HCT116 (cell line): ENCODE results near the gene TOLLIP. TPM values are rescaled to one million over a fixed set of nuclear protein-coding genes. Genes with fewer than 3 reads are reported as not detected.

ENCODE experiments used
- ATAC-seq: fragments of 200-7000 bp; cut with Tn5 transposase; 2 replicates; pipeline ENCODE4 v1.9.1; 2020; ENCODE audit warnings: mild to moderate bottlenecking, moderate library complexity
- BruUV-seq: library from RNA; stranded (reverse); fragments of 400-500 nt; replicated peaks from 2 replicates; lab custom pipeline; 2021; lab: Mats Ljungman, UMichigan
- CTCF ChIA-PET: fragments of 300-600 bp; sonication (Branson Sonifier 250); formaldehyde crosslinking; loops from one replicate; lab custom pipeline; 2021; ENCODE audit warnings: antibody characterized with exemption; lab: Charles Lee
- POLR2A ChIA-PET: fragments of 300-600, 350-600 bp; sonication (Branson Sonifier 250); formaldehyde crosslinking; loops from one replicate; lab custom pipeline; 2021; ENCODE audit warnings: antibody characterized with exemption; lab: Charles Lee
- RAD21 ChIA-PET, 2 experiments: fragments of 300-600 bp; sonication (Branson Sonifier 250); formaldehyde crosslinking; loops; one replicate each; lab custom pipeline; 2023; ENCODE audit warnings: low total read pairs in 2 of 2; ENCODE audit not compliant: uncharacterized antibody in 2 of 2, unreplicated experiment in 2 of 2, low non-redundant PET in 1 of 2; lab: Charles Lee
- DNase-seq: peaks from one replicate; pipeline ENCODE4 v3.0.0-alpha.2; 2010; ENCODE audit warnings: low read depth, low spot score
- H2AFZ ChIP-seq: fragments of 200-600 bp; shearing (Covaris generic), sonication (generic); 2 replicates; pipeline ENCODE4 v1.6.1; 2017; ENCODE audit warnings: low read depth, mixed run types, mixed read lengths, antibody characterized with exemption, low read length; ENCODE audit not compliant: poor library complexity, severe bottlenecking
- H3K27ac ChIP-seq: 2 replicates; pipeline ENCODE4 v1.5.1; 2012; ENCODE audit warnings: low read depth, low read length
- H3K27me3 ChIP-seq: fragments of 200-600 bp; sonication (generic); 2 replicates; pipeline ENCODE4 v1.6.1; 2016; ENCODE audit warnings: mixed run types, low read length, mixed read lengths; ENCODE audit not compliant: insufficient read depth
- H3K36me3 ChIP-seq, 2 experiments: fragments of 200-500 bp in 1 of 2; fragments of 200-600 bp in 1 of 2; sonication (Bioruptor generic) in 1 of 2; sonication (generic) in 1 of 2; 2 replicates each; pipeline versions ENCODE4 v1.5.1 to v1.6.1; 2014 to 2016; ENCODE audit warnings: low read length in 2 of 2, inconsistent platforms in 1 of 2, mixed read lengths in 1 of 2, mixed run types in 1 of 2; ENCODE audit not compliant: insufficient read depth in 2 of 2, control insufficient read depth in 1 of 2
- H3K4me1 ChIP-seq, 2 experiments: fragments of 200-600 bp in 1 of 2; sonication (generic) in 1 of 2; 2 replicates each; pipeline versions ENCODE4 v1.5.1 to v1.6.1; 2012 to 2017; ENCODE audit warnings: low read length in 2 of 2, inconsistent platforms in 1 of 2, mild to moderate bottlenecking in 1 of 2, mixed read lengths in 1 of 2, mixed run types in 1 of 2, moderate library complexity in 1 of 2; ENCODE audit not compliant: insufficient read depth in 2 of 2, control insufficient read depth in 1 of 2
- H3K4me2 ChIP-seq: fragments of 200-600 bp; sonication (generic); 2 replicates; pipeline ENCODE4 v1.6.1; 2017; ENCODE audit warnings: mixed run types, low read length, mixed read lengths
- H3K4me3 ChIP-seq, 2 experiments: fragments of 200-600 bp in 1 of 2; sonication (generic) in 1 of 2; replicated peaks in 1 of 2; 2 replicates each; pipeline ENCODE4 v1.5.1; 2011 to 2016; ENCODE audit warnings: low read length in 2 of 2, control low read depth in 1 of 2, low read depth in 1 of 2, mild to moderate bottlenecking in 1 of 2, mixed read lengths in 1 of 2, mixed run types in 1 of 2
- H3K79me2 ChIP-seq: fragments of 200-600 bp; sonication (generic); 2 replicates; pipeline ENCODE4 v1.6.1; 2017; ENCODE audit warnings: mild to moderate bottlenecking, mixed run types, low read length, moderate library complexity, mixed read lengths; ENCODE audit not compliant: insufficient read depth
- H3K9ac ChIP-seq: fragments of 200-600 bp; sonication (generic); 2 replicates; pipeline ENCODE4 v1.6.1; 2016; ENCODE audit warnings: low read length, mixed read lengths
- H3K9me2 ChIP-seq: fragments of 200-600 bp; sonication (generic), shearing (Covaris generic); 2 replicates; pipeline ENCODE4 v1.6.1; 2017; ENCODE audit warnings: mixed run types, mild to moderate bottlenecking, moderate library complexity; ENCODE audit not compliant: insufficient read depth
- H3K9me3 ChIP-seq, 2 experiments: fragments of 200-500 bp in 1 of 2; fragments of 200-600 bp in 1 of 2; sonication (Bioruptor generic) in 1 of 2; sonication (generic) in 1 of 2; 2 replicates each; pipeline ENCODE4 v1.6.1; 2014 to 2017; ENCODE audit warnings: low read length in 2 of 2, mixed read lengths in 2 of 2, inconsistent platforms in 1 of 2, low read depth in 1 of 2, mild to moderate bottlenecking in 1 of 2, mixed run types in 1 of 2, moderate library complexity in 1 of 2; ENCODE audit not compliant: control insufficient read depth in 1 of 2, insufficient read depth in 1 of 2
- H4K20me1 ChIP-seq: fragments of 200-600 bp; sonication (generic), shearing (Covaris generic); 2 replicates; pipeline ENCODE4 v1.6.1; 2017; ENCODE audit warnings: mixed run types, mild to moderate bottlenecking, moderate library complexity; ENCODE audit not compliant: insufficient read depth
- ATF3 ChIP-seq: IDR thresholded peaks from 2 replicates; pipeline ENCODE4 v1.6.1; 2012
- CBX3 ChIP-seq: IDR thresholded peaks from 2 replicates; pipeline ENCODE4 v1.6.1; 2012; ENCODE audit warnings: low read depth
- CEBPB ChIP-seq: IDR thresholded peaks from 2 replicates; pipeline ENCODE4 v1.6.1; 2012; ENCODE audit warnings: low read depth
- EZH2 ChIP-seq: fragments of 200-600 bp; sonication (generic); IDR thresholded peaks from 2 replicates; pipeline ENCODE4 v1.6.1; 2017; ENCODE audit warnings: antibody characterized with exemption, mixed run types
- FOSL1 ChIP-seq: IDR thresholded peaks from 2 replicates; pipeline ENCODE4 v1.6.1; 2012; ENCODE audit warnings: low read depth
- JUND ChIP-seq: IDR thresholded peaks from 2 replicates; pipeline ENCODE4 v1.6.1; 2012
- POLR2AphosphoS5 ChIP-seq: IDR thresholded peaks from 2 replicates; pipeline ENCODE4 v1.6.1; 2011; ENCODE audit warnings: mild to moderate bottlenecking, low read depth, low read length, moderate library complexity
- SIN3A ChIP-seq: IDR thresholded peaks from 2 replicates; pipeline ENCODE4 v1.6.1; 2012; ENCODE audit warnings: low read depth
- SRF ChIP-seq: IDR thresholded peaks from 2 replicates; pipeline ENCODE4 v1.6.1; 2012; ENCODE audit warnings: low read depth
- ZFX ChIP-seq: fragments of 450-650 bp; IDR thresholded peaks from 2 replicates; pipeline ENCODE4 v1.6.1; 2017
- ZNF274 ChIP-seq: fragments of 200-500 bp; sonication (Bioruptor generic); IDR thresholded peaks from 2 replicates; pipeline ENCODE4 v1.6.1; 2014; ENCODE audit warnings: mild to moderate bottlenecking, low read depth, low read length, inconsistent platforms
- intact Hi-C: fragments of 100-400 bp; cut with micrococcal nuclease; formaldehyde crosslinking; loops from 2 replicates; pipeline ENCODE4 v1.10.0; 2022
- total RNA-seq: library from RNA; stranded (reverse); gene quantifications from one replicate; pipeline ENCODE4 v1.2.1, GENCODE V29; 2021; ENCODE audit not compliant: unreplicated experiment

The TOLLIP gene
- total RNA-seq, 1 experiment from 2014 or later = 28.5 TPM

GRCh38 chr11:1271406-1271805, 38.0 kb downstream of the TOLLIP start:
- CTCF ChIA-PET = no interaction called here
- POLR2A ChIA-PET = no interaction called here
- no peaks in the 10 kb centered on the region for H3K4me1 ChIP-seq
- no peak overlapping the region for H3K27ac ChIP-seq
- no peaks in the 10 kb centered on the region for H4K20me1 ChIP-seq
- H3K9me2 ChIP-seq = no peaks in the 10 kb centered on the region
- BruUV-seq = no TSS peak
- H3K36me3 ChIP-seq = no peaks in the 10 kb centered on the region
- DNase-seq (no peak), ATAC-seq (no peak)
- no peak overlapping the region for H2AFZ ChIP-seq
- intact Hi-C loops = no loop called here
- no peak for TF ChIP-seq CEBPB
- no peak for TF ChIP-seq POLR2AphosphoS5
- no peak for TF ChIP-seq SIN3A
- TF ChIP-seq ZFX = no peak
- TF ChIP-seq ZNF274 = no peak
- no peak for TF ChIP-seq FOSL1
- no peak for TF ChIP-seq SRF
- TF ChIP-seq CBX3 = no peak
- no peak for TF ChIP-seq JUND
- no peak overlapping the region for H3K4me3 ChIP-seq
- no peaks in the 10 kb centered on the region for H3K79me2 ChIP-seq
- no peaks in the 10 kb centered on the region for H3K27me3 ChIP-seq
- no peak overlapping the region for H3K4me2 ChIP-seq
- RAD21 ChIA-PET = no interaction called here
- no peak overlapping the region for H3K9ac ChIP-seq
- H3K9me3 ChIP-seq = no peaks in the 10 kb centered on the region

GRCh38 chr11:1271002-1271401, 38.4 kb downstream of the TOLLIP start:
- no TSS peak for BruUV-seq
- H3K79me2 ChIP-seq = no peaks in the 10 kb centered on the region
- H3K9me2 ChIP-seq = no peaks in the 10 kb centered on the region
- ATAC-seq (no peak), DNase-seq (no peak)
- H3K4me3 ChIP-seq = no peak overlapping the region
- POLR2A ChIA-PET = no interaction called here
- H3K9me3 ChIP-seq = no peaks in the 10 kb centered on the region; a peak in 1 of 4 replicates
- no peaks in the 10 kb centered on the region for H4K20me1 ChIP-seq
- H3K4me2 ChIP-seq = no peak overlapping the region
- no peaks in the 10 kb centered on the region for H3K4me1 ChIP-seq
- no peak for TF ChIP-seq CBX3
- TF ChIP-seq EZH2 = no peak
- no peak for TF ChIP-seq ATF3
- no peak for TF ChIP-seq POLR2AphosphoS5
- TF ChIP-seq CEBPB = no peak
- H3K9ac ChIP-seq = no peak overlapping the region
- intact Hi-C loops = no loop called here
- H3K27ac ChIP-seq = no peak overlapping the region
- H3K27me3 ChIP-seq = no peaks in the 10 kb centered on the region
- CTCF ChIA-PET = no interaction called here
- no peak overlapping the region for H2AFZ ChIP-seq
- H3K36me3 ChIP-seq = no peaks in the 10 kb centered on the region
- RAD21 ChIA-PET = no interaction called here
